ENCODE data around the gene RUNX2. TPM values are rescaled to one million over a fixed set of nuclear protein-coding genes. Genes with fewer than 3 reads are reported as not detected.

RUNX2 gene
- total RNA-seq, 2 donors from 2014 or later = 6.7 to 29.5 TPM

- Mint-ChIP-seq H3K9me3 (no peaks in the 10 kb centered on the region), H3K27ac (no peak overlapping the region), H3K4me3 (no peak overlapping the region), H3K4me1 (ENCODE audit: low read depth in 2 of 2) (peaks cover 2 to 14% of the 10 kb centered on the region in 2 donors), H3K27me3 (no peaks in the 10 kb centered on the region), H3K36me3 (no peaks in the 10 kb centered on the region)
- no peak for DNase-seq (ENCODE audit: low spot score)
- no peak for ATAC-seq
Observed at GRCh38 chr6:45535933-45536332, 207.8 kb downstream of the RUNX2 start.

- Mint-ChIP-seq H3K9me3 (no peaks in the 10 kb centered on the region), H3K36me3 (no peaks in the 10 kb centered on the region), H3K4me3 (no peak overlapping the region), H3K27me3 (no peaks in the 10 kb centered on the region), H3K4me1 (ENCODE audit: low read depth in 2 of 2) (peaks cover 2 to 13% of the 10 kb centered on the region in 2 donors), H3K27ac (no peak overlapping the region)
- no peak for ATAC-seq
- no peak for DNase-seq (ENCODE audit: low spot score)
Observed at GRCh38 chr6:45537539-45537938, 209.4 kb downstream of the RUNX2 start.

- Mint-ChIP-seq H3K9me3 (no peaks in the 10 kb centered on the region), H3K4me3 (peak overlapping the region; percentile 4), H3K27ac (peak overlapping the region in 1 of 2 donors; percentile 27), H3K36me3 (no peaks in the 10 kb centered on the region), H3K27me3 (no peaks in the 10 kb centered on the region), H3K4me1 (ENCODE audit: low read depth in 2 of 2) (peaks cover 0 to 12% of the 10 kb centered on the region in 2 donors)
- ATAC-seq (no peak), DNase-seq (ENCODE audit: low spot score) (no peak)
Observed at GRCh38 chr6:45538641-45539547, 210.8 kb downstream of the RUNX2 start.

- ATAC-seq (no peak), DNase-seq (ENCODE audit: low spot score) (no peak)
- peaks cover 0 to 12% of the 10 kb centered on the region in 2 donors for H3K4me1 Mint-ChIP-seq (ENCODE audit: low read depth in 2 of 2)
- no peaks in the 10 kb centered on the region for H3K9me3 Mint-ChIP-seq
- no peaks in the 10 kb centered on the region for H3K27me3 Mint-ChIP-seq
- H3K4me3 Mint-ChIP-seq = no peak overlapping the region
- H3K27ac Mint-ChIP-seq = no peak overlapping the region
- H3K36me3 Mint-ChIP-seq = no peaks in the 10 kb centered on the region
Observed at GRCh38 chr6:45540375-45540920, 212.3 kb downstream of the RUNX2 start.

GRCh38 chr6:45541934-45542333 is 213.8 kb downstream of the RUNX2 start:
- Mint-ChIP-seq H3K27ac (no peak overlapping the region), H3K36me3 (peaks cover under 1% of the 10 kb centered on the region), H3K9me3 (no peaks in the 10 kb centered on the region)

GRCh38 chr6:45543298-45544235 is 215.4 kb downstream of the RUNX2 start:
- Mint-ChIP-seq H3K4me1 (ENCODE audit: low read depth in 2 of 2) (peaks cover 0 to 18% of the 10 kb centered on the region in 2 donors), H3K4me3 (peak overlapping the region; percentile 24), H3K27ac (peak overlapping the region; percentile 22 to 42), H3K27me3 (no peaks in the 10 kb centered on the region), H3K36me3 (peaks cover 12% of the 10 kb centered on the region), H3K9me3 (no peaks in the 10 kb centered on the region)
- ATAC-seq (peak in 1 of 2 donors; percentile 71), DNase-seq (ENCODE audit: low spot score) (no peak)

More at GRCh38 chr6:45541934-45542333, 213.8 kb downstream of the RUNX2 start:
- ATAC-seq (no peak), DNase-seq (ENCODE audit: low spot score) (no peak)
- peaks cover 0 to 12% of the 10 kb centered on the region in 2 donors for H3K4me1 Mint-ChIP-seq (ENCODE audit: low read depth in 2 of 2)
- H3K27me3 Mint-ChIP-seq = no peaks in the 10 kb centered on the region
- no peak overlapping the region for H3K4me3 Mint-ChIP-seq

GRCh38 chr6:45545416-45545815 is 217.3 kb downstream of the RUNX2 start:
- no peak overlapping the region for H3K4me3 Mint-ChIP-seq
- ATAC-seq (no peak), DNase-seq (ENCODE audit: low spot score) (no peak)
- H3K27ac Mint-ChIP-seq = no peak overlapping the region
- H3K9me3 Mint-ChIP-seq = no peaks in the 10 kb centered on the region
- H3K4me1 Mint-ChIP-seq (ENCODE audit: low read depth in 2 of 2) = peaks cover 0 to 12% of the 10 kb centered on the region in 2 donors
- H3K36me3 Mint-ChIP-seq = peaks cover 12% of the 10 kb centered on the region
- no peaks in the 10 kb centered on the region for H3K27me3 Mint-ChIP-seq

GRCh38 chr6:45548657-45549515 is 220.8 kb downstream of the RUNX2 start:
- Mint-ChIP-seq H3K27me3 (no peaks in the 10 kb centered on the region), H3K36me3 (peaks cover 12% of the 10 kb centered on the region), H3K4me1 (ENCODE audit: low read depth in 2 of 2) (peaks cover 2 to 9% of the 10 kb centered on the region in 2 donors), H3K27ac (no peak overlapping the region), H3K4me3 (no peak overlapping the region), H3K9me3 (no peaks in the 10 kb centered on the region)
- DNase-seq (ENCODE audit: low spot score) (no peak), ATAC-seq (no peak)

GRCh38 chr6:45552536-45552935 is 224.4 kb downstream of the RUNX2 start:
- H3K36me3 Mint-ChIP-seq = peaks cover 5% of the 10 kb centered on the region
- no peak for DNase-seq (ENCODE audit: low spot score)
- H3K27ac Mint-ChIP-seq = no peak overlapping the region
- no peak for ATAC-seq
- peaks cover 4 to 12% of the 10 kb centered on the region in 2 donors for H3K4me1 Mint-ChIP-seq (ENCODE audit: low read depth in 2 of 2)
- H3K4me3 Mint-ChIP-seq = no peak overlapping the region
- H3K27me3 Mint-ChIP-seq = no peaks in the 10 kb centered on the region
- H3K9me3 Mint-ChIP-seq = no peaks in the 10 kb centered on the region

GRCh38 chr6:45553730-45554344 is 225.7 kb downstream of the RUNX2 start:
- DNase-seq (ENCODE audit: low spot score) (no peak), ATAC-seq (peak; percentile 45 to 47)
- no peaks in the 10 kb centered on the region for H3K27me3 Mint-ChIP-seq
- H3K9me3 Mint-ChIP-seq = no peaks in the 10 kb centered on the region
- no peak overlapping the region for H3K4me3 Mint-ChIP-seq
- H3K27ac Mint-ChIP-seq = no peak overlapping the region
- no peaks in the 10 kb centered on the region for H3K36me3 Mint-ChIP-seq
- H3K4me1 Mint-ChIP-seq (ENCODE audit: low read depth in 2 of 2) = peaks cover 4 to 17% of the 10 kb centered on the region in 2 donors

- Mint-ChIP-seq H3K27ac (no peak overlapping the region), H3K9me3 (peaks cover 4% of the 10 kb centered on the region), H3K36me3 (no peaks in the 10 kb centered on the region), H3K4me3 (no peak overlapping the region), H3K4me1 (ENCODE audit: low read depth in 2 of 2) (peaks cover 8 to 21% of the 10 kb centered on the region in 2 donors), H3K27me3 (no peaks in the 10 kb centered on the region)
- DNase-seq (ENCODE audit: low spot score) = no peak
- no peak for ATAC-seq
Observed at GRCh38 chr6:45554591-45554990, 226.5 kb downstream of the RUNX2 start.

- no peak for DNase-seq (ENCODE audit: low spot score)
- peaks cover 6% of the 10 kb centered on the region for H3K36me3 Mint-ChIP-seq
- ATAC-seq = no peak
- peaks cover 8 to 31% of the 10 kb centered on the region in 2 donors for H3K4me1 Mint-ChIP-seq (ENCODE audit: low read depth in 2 of 2)
- no peaks in the 10 kb centered on the region for H3K27me3 Mint-ChIP-seq
- H3K9me3 Mint-ChIP-seq = peaks cover 4% of the 10 kb centered on the region
- no peak overlapping the region for H3K4me3 Mint-ChIP-seq
- no peak overlapping the region for H3K27ac Mint-ChIP-seq
Observed at GRCh38 chr6:45555981-45556771, 228.0 kb downstream of the RUNX2 start.
